A549 (cell line): ENCODE data around the gene TMED6.

Experiments
- CBX2 ChIP-seq: fragments of 200-600 bp; sonication (generic); IDR thresholded peaks from 2 replicates; pipeline ENCODE4 v1.6.1; 2016; ENCODE audit warnings: low read depth, mild to moderate bottlenecking, borderline replicate concordance
- CBX8 ChIP-seq: fragments of 200-600 bp; sonication (generic); IDR thresholded peaks from 2 replicates; pipeline ENCODE4 v1.6.1; 2016
- EP300 ChIP-seq, 2 experiments: fragments of >200 bp; sonication (Bioruptor Twin); formaldehyde crosslinking; IDR thresholded peaks; 2 replicates in 1 of 2; 3 replicates in 1 of 2; pipeline ENCODE4 v1.6.1; 2016 to 2017
- ESRRA ChIP-seq: fragments of 150-350 bp; IDR thresholded peaks from 2 replicates; pipeline ENCODE4 v1.6.1; 2014; ENCODE audit warnings: mild to moderate bottlenecking, low read length, borderline replicate concordance
- HES2 ChIP-seq: fragments of >200 bp; sonication (Bioruptor Twin); formaldehyde crosslinking; IDR thresholded peaks from 2 replicates; pipeline ENCODE4 v1.6.1; 2016
- HOXB5 ChIP-seq: fragments of 250-450 bp; sonication (Bioruptor Pico); IDR thresholded peaks from 2 replicates; pipeline ENCODE4 v1.5.0; 2020; ENCODE audit warnings: mild to moderate bottlenecking, moderate library complexity
- JUNB ChIP-seq: fragments of >200 bp; sonication (Bioruptor Twin); formaldehyde crosslinking; IDR thresholded peaks from 2 replicates; pipeline ENCODE4 v1.6.1; 2016
- KDM5A ChIP-seq: fragments of 200-600 bp; sonication (generic); IDR thresholded peaks from 2 replicates; pipeline ENCODE4 v1.6.1; 2016; ENCODE audit warnings: antibody characterized with exemption, mild to moderate bottlenecking
- MAX ChIP-seq: IDR thresholded peaks from 2 replicates; pipeline ENCODE4 v1.6.1; 2012
- POLR2A ChIP-seq: IDR thresholded peaks from 2 replicates; pipeline ENCODE4 v1.6.1; 2012; ENCODE audit warnings: mild to moderate bottlenecking, low read length
- POLR2AphosphoS2 ChIP-seq: conservative IDR thresholded peaks from 2 replicates; pipeline ENCODE4 v1.6.1; 2012; ENCODE audit warnings: low read length, improper control_type of control experiment, inconsistent platforms
- RFX5 ChIP-seq: fragments of 450-650 bp; IDR thresholded peaks from 2 replicates; pipeline ENCODE4 v1.7.1; 2014; ENCODE audit warnings: antibody characterized with exemption, mild to moderate bottlenecking, moderate library complexity
- SMC3 ChIP-seq: fragments of >200 bp; sonication (Bioruptor Twin); formaldehyde crosslinking; IDR thresholded peaks from 3 replicates; pipeline ENCODE4 v1.6.1; 2018; ENCODE audit warnings: inconsistent platforms
- TF ChIP-seq, protein P1 (sequence below): fragments of >200 bp; sonication (Bioruptor Twin); formaldehyde crosslinking; IDR thresholded peaks from 3 replicates; pipeline ENCODE4 v1.5.1; 2016

DNA sequence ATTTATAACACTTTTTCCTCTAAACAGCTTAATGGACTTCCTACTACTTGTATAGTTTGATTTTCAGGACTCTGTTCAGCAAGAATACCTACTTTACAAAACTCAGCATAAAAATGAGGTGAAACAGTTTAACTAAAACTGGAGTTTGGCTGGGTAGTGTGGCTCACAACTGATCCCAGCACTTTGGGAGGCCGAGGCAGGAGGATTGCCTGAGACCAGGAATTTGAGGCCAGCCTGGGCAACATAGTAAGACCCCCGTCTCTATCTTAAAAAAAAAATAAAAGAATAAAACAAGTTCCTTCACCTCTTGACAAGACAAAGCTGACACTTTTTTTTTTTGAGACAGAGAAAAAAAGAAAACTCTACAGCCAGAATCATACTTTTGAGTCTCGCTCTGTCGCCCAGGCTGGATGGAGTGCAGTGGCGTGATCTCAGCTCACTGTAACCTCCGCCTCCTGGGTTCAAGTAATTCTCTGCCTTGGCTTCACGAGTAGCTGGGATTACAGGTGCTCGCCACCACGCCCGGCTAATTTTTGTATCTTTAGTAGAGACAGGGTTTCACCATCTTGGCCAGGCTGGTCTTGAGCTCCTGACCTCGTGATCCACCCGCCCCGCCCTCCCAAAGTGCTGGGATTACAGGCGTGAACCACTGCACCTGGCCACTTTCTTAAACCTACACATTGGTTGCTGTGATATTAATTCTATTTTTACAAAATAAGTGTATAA lies 23.8 kb downstream of the TMED6 start:
- TF ChIP-seq, protein P1, sequence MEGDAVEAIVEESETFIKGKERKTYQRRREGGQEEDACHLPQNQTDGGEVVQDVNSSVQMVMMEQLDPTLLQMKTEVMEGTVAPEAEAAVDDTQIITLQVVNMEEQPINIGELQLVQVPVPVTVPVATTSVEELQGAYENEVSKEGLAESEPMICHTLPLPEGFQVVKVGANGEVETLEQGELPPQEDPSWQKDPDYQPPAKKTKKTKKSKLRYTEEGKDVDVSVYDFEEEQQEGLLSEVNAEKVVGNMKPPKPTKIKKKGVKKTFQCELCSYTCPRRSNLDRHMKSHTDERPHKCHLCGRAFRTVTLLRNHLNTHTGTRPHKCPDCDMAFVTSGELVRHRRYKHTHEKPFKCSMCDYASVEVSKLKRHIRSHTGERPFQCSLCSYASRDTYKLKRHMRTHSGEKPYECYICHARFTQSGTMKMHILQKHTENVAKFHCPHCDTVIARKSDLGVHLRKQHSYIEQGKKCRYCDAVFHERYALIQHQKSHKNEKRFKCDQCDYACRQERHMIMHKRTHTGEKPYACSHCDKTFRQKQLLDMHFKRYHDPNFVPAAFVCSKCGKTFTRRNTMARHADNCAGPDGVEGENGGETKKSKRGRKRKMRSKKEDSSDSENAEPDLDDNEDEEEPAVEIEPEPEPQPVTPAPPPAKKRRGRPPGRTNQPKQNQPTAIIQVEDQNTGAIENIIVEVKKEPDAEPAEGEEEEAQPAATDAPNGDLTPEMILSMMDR: no peak
- TF ChIP-seq RFX5 (no peak), ESRRA (no peak), EP300 (IDR thresholded peaks at IDR 0.05) (no peak), CBX8 (no peak), JUNB (no peak), HES2 (no peak), POLR2A (no peak), POLR2AphosphoS2 (no peak), MAX (no peak), HOXB5 (CRISPR knock-in tag) (no peak), CBX2 (no peak), KDM5A (no peak), SMC3 (no peak)
